NCI-H2107 (cell line): ENCODE measurements around the gene KLHL29.

Experiments
- DNase-seq: peaks from one replicate; lab custom pipeline; 2025; lab: John Stamatoyannopoulos, UW

The KLHL29 gene

GRCh38 chr2:23449413-23449812, 64.4 kb downstream of the KLHL29 start:
- no peak for DNase-seq

- DNase-seq = no peak
Observed at GRCh38 chr2:23449831-23450331, 64.9 kb downstream of the KLHL29 start.

- DNase-seq = no peak
Observed at GRCh38 chr2:23452372-23452771, 67.4 kb downstream of the KLHL29 start.

- DNase-seq = no peak
Observed at GRCh38 chr2:23452853-23453420, 68.0 kb downstream of the KLHL29 start.

- no peak for DNase-seq
Observed at GRCh38 chr2:23453432-23453831, 68.5 kb downstream of the KLHL29 start.

- DNase-seq = no peak
Observed at GRCh38 chr2:23453836-23454460, 69.0 kb downstream of the KLHL29 start.

- DNase-seq = no peak
Observed at GRCh38 chr2:23454501-23455120, 69.6 kb downstream of the KLHL29 start.

- no peak for DNase-seq
Observed at GRCh38 chr2:23456396-23456795, 71.4 kb downstream of the KLHL29 start.

- DNase-seq = no peak
Observed at GRCh38 chr2:23456881-23457760, 72.1 kb downstream of the KLHL29 start.

- no peak for DNase-seq
Observed at GRCh38 chr2:23457990-23458682, 73.2 kb downstream of the KLHL29 start.

- DNase-seq = no peak
Observed at GRCh38 chr2:23459032-23459431, 74.1 kb downstream of the KLHL29 start.

- DNase-seq = no peak
Observed at GRCh38 chr2:23460228-23460627, 75.2 kb downstream of the KLHL29 start.

GRCh38 chr2:23460993-23461392, 76.0 kb downstream of the KLHL29 start:
- no peak for DNase-seq

GRCh38 chr2:23464156-23464555, 79.2 kb downstream of the KLHL29 start:
- DNase-seq = no peak

- no peak for DNase-seq
Observed at GRCh38 chr2:23464905-23465537, 80.0 kb downstream of the KLHL29 start.

- no peak for DNase-seq
Observed at GRCh38 chr2:23465936-23466335, 81.0 kb downstream of the KLHL29 start.

GRCh38 chr2:23467618-23468017, 82.6 kb downstream of the KLHL29 start:
- no peak for DNase-seq

GRCh38 chr2:23468474-23469141, 83.6 kb downstream of the KLHL29 start:
- DNase-seq = no peak

GRCh38 chr2:23469142-23469540, 84.2 kb downstream of the KLHL29 start:
- DNase-seq = no peak

- DNase-seq = no peak
Observed at GRCh38 chr2:23475036-23475435, 90.1 kb downstream of the KLHL29 start.

- DNase-seq = no peak
Observed at GRCh38 chr2:23475473-23475872, 90.5 kb downstream of the KLHL29 start.
